SW480 (cell line): ENCODE measurements around the gene MASTL.
A peak's percentile ranks its signal among the peaks of the same experiment; 100 is the strongest.
"Not testable (repeated sequence)": the region's sequence is repeated elsewhere in the genome, so short reads cannot be mapped to it uniquely, and the experiment has no call there.

Source experiments
- DNase-seq: peaks from one replicate; pipeline ENCODE4 v3.0.0-alpha.2; 2016; ENCODE audit warnings: low spot score

Gene MASTL

DNA sequence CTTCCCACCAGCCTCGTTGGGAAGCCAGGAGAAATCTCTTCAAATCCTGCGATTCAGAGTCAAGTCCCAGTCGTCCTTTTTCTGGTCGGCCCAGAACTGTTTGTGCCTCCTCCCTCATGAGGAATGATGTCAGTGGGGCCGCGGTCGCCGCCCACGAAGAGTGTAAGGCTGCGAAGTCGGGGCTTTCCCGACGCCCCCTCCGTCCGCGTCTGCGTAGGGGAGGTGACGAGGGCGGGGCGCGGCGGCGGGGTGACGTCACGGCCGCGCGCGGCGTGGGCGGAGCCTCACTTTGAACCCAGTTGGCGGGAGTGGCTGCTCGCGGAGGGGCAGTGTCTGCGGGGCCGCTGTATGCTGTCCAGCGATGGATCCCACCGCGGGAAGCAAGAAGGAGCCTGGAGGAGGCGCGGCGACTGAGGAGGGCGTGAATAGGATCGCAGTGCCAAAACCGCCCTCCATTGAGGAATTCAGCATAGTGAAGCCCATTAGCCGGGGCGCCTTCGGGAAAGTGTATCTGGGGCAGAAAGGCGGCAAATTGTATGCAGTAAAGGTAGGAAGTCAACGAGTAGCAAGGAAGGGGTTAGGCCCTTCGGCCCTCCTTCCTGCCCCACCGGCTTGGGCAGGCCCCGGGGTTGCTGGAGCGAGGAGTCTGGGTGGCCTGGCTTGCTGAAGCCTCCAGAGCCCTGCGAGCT is at the start of gene MASTL:
MASTL (plus strand) TSS at position 287 of the 689 bp plus-strand sequence; CDS start at position 362, 75 bp downstream.
- DNase-seq = peak; percentile 84

GRCh38 chr10:27108165-27108564 is 47.0 kb upstream of the MASTL start:
- DNase-seq = no peak

GRCh38 chr10:27134371-27134770 is 20.8 kb upstream of the MASTL start:
- DNase-seq = no peak

DNA sequence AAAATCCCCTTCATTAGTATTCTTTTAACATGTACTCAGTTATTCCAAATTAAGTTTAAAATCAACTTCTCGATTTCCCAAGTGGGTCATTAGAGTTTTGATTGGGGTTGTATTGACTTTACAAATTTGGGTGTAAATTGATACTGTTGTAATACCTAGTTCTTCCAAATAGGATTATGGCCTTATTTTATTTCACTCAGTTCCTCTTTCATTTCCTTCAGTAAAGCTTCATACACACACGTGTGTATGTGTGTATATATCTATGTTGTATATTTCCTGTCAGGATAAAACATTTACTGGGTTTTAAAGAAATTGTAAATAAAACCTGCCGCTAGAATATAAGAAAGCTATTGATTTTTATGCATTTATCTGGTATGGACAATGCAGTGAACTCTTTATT is 16.9 kb upstream of the MASTL start:
- no peak for DNase-seq

DNA sequence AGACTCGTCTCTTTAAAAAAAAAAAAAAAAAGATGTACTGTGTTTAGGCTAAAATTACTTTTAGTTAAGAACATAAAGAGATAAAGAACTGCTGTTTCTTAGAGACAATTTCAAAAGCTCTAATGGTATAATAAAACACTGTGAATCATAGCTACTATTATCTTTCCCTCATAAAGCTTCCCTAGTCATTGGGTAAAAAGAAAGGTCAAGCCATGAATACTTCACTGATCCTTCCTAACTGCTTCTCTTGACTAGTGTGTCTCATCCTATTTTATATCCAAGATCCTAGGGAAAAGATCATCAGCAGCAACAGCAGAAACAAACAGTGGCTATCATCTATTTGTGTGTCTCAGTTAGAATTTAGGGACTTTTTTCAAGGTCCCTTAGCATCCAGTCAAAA is 11.5 kb upstream of the MASTL start:
- DNase-seq = no peak

DNA sequence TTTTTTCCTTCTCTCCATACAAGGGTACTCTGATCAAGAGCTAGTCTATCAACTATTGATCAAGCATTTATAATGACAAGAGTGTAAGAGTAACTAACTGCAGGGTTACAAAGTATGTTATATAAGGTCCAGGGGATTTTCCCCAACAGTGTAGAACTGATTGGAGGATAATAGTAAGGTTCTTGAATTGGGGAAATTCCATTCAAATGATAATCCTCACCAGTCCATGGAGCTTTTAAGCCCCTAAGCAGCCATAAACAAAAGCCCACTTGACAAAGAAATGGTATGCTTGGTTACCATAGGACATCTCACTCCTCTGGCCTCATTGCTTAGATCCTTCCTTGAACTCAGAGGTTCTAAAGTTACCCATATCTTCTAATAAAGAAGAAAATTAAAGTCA is 9.2 kb upstream of the MASTL start:
- no peak for DNase-seq

DNA sequence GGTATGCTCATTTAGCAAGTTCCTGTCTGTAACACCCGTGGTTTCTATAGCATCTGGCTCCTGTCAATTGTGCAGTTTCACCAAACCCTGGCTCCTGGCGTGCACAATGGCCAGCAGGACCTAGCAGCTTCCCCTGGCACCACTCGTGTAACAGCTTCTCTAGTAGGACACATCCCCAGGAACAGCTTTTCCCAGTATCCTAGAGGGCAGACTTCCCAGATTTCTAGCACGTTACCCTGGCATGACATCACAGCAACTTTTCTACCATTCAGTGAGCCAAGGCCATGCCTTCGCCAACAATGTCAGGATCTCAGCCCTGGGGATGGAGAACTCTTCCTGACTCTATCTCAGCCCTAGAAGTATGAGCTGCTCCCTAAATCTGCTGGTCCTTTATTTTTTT is 7.5 kb upstream of the MASTL start:
- no peak for DNase-seq

DNA sequence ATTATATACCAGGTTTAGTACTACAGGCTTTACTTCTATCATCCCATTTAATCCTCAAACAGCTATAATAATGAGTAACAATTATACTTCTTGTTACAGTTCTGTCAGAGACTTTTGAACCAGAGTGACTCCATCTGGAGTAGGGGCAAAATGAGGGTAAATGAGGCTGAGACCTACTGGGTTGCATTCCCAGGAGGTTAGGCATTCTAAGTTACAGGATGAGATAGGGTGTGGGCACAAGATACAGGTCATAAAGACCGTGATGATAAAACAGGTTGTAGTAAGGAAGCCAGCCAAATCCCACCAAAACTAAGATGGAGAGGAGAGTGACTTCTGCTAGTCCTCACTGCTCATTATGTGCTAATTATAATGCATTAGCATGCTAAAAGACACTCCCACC is 4.9 kb upstream of the MASTL start:
- no peak for DNase-seq

DNA sequence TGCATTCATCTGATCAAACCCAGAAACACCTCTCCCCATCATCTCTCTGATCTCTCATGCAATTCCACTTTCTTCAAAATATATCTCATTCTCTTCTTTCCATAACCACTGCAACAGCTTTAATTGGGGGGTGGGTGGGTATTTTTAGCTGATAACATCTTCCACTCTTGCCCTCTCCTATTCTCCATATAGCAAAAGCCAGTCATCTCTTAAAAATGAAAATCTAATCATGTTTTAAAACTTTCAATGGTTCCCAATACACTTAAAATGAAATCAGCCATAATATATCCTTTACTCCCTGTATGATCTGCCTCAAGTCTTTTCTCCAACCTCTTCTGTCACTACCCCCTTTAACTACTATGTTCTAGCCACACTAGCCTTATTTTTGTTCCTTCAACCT is 2.5 kb upstream of the MASTL start:
- no peak for DNase-seq

DNA sequence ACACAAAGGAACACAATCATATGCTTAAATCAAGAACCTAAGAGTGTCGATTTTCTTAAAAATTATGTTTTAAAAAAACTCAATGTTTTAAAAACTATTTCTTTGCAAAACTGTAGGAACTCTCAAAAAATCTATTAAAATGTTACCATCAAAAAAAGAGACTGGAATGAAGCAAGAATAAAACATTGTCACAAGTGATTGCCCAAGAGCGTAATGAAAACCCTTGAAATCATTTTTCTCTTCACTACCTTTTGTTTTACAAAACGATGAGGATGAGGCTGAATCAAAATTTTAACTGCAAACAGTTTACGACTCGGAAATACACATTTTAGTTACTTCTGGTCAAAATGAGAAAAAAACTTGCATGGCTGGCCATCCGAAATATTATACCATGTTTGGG is 1.8 kb upstream of the MASTL start:
- DNase-seq = no peak

DNA sequence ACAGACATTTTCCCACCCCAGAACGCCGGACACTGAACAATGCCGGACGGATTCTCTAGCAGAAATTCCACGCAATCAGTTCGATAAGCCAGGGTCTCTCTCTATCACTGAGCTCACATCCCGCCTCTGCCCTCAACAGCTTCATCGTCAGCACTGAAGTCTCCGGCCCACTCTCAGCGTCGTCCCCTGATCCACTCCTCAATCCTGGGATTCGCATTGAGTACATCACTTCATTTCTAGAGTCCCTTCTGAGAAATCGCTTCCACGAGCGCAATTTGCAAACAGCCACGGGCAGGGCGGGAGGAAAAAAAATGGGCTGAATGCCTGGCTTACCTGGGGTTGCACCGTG is 1.3 kb upstream of the MASTL start:
- peak; percentile 5 for DNase-seq

DNA sequence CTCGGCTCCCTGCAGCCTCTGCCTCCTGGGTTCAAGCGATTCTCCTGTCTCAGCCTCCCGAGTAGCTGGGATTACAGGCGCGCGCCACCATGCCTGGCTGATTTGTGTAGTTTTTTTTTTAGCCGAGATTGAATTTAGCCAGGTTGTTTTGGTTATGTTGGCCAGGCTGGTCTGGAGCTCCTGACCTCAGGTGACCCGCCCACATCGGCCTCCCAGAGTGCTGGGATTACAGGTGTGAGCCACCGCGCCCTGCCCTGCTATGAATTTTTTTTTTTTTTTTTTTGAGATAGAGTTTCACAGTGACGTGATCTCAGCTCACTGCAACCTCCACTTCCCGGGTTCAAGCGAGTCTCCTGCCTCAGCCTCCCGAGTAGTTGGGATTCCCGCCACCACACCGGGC is 1.4 kb downstream of the MASTL start:
- not testable (repeated sequence) for DNase-seq

GRCh38 chr10:27157150-27157549 is 2.0 kb downstream of the MASTL start:
- DNase-seq = no peak

GRCh38 chr10:27158421-27158820 is 3.3 kb downstream of the MASTL start:
- no peak for DNase-seq

DNA sequence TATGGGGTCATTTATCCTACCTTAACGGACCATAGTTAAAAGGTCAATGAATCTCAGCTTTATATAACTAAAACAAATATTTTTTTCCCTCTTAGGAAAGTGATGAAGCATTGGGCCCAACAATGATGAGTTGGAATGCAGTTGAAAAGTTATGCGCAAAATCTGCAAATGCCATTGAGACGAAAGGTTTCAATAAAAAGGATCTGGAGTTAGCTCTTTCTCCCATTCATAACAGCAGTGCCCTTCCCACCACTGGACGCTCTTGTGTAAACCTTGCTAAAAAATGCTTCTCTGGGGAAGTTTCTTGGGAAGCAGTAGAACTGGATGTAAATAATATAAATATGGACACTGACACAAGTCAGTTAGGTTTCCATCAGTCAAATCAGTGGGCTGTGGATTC is 14.7 kb downstream of the MASTL start:
- no peak for DNase-seq

DNA sequence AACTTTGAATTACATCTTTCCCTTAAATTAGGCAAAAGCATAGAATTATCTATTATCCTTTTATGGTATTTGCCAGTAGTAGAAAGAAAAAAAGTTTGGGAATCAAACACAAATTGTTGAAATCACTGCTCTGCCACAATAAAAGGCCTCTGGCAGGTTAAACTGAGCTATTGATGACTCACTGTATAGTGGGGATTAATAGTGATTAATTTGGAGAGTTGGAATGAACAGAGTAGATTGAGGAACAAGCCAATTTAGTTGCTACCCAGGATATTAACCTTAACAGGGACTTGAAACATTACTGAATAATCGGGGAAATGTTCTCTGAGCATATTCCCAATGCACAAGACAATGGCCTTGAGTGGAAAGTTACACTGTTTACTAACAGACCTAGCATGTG is 33.1 kb downstream of the MASTL start:
- DNase-seq = no peak

DNA sequence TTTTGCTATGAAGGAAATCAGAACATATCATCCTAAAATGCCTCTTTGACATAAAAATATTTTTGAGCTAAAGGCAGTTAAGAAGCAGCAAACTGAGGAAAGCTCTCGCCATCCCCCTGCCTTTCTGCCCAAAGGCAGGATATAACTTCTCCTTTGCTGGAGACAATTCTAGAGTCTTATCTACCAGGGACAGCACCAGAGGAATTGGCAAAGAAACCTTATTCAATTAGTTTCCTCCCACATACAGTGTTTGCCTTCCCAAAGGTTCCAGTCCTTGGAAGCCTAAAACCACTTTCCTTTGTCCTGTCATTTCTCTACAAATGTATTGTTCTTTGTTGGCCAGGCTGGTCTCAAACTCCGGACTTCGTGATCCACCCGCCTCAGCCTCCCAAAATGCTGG is 33.7 kb downstream of the MASTL start:
- no peak for DNase-seq

GRCh38 chr10:27190508-27190907 is 35.4 kb downstream of the MASTL start:
- DNase-seq = no peak

DNA sequence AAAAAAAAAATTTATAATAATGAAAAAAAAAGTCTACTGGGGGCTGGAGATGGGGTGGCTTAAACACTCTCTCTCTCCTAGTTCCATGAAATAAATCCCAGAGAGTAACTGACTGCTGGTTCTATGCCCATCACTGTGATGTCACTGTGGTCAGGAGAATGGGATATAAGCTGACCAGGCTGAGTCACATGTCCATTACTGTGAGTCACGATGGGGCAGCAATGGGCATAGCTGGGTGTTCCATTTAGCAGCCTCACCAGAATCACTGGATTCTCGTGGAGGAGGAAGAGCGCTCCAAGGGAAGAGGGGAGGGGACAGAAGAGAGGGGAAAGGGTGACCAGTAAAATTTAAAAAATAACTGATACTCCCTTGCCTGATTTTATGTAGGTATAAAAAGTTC is 37.1 kb downstream of the MASTL start:
- peak; percentile 66 for DNase-seq

DNA sequence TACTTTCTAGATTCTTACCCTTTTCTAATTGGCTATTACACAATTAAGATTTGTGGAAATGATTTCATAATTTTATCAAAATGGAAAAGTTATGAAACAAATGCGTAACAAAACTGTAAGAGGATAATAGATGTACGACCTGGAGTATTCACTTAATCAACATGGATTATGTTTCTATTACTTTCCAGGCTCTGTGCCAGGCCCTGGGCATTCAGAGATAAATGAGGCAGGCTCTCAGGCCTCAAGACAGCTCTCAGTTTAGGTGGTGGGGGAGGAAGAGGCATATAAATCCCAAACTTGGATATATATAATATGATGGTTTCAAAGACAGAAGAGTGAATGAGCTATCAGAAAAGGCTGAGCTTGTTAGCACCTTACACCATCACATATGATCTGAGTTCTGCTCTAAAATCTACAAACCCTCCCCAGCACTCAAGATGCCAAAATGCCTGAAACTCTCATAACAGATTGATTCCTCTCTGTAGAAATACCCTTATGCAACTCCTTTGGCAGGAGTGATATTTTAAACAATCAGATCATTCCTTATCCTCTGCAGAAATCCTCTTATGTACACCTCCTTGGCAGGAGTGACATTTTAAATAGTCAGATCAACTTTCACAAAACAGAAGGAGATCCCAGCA is 42.9 kb downstream of the MASTL start:
- no peak for DNase-seq

DNA sequence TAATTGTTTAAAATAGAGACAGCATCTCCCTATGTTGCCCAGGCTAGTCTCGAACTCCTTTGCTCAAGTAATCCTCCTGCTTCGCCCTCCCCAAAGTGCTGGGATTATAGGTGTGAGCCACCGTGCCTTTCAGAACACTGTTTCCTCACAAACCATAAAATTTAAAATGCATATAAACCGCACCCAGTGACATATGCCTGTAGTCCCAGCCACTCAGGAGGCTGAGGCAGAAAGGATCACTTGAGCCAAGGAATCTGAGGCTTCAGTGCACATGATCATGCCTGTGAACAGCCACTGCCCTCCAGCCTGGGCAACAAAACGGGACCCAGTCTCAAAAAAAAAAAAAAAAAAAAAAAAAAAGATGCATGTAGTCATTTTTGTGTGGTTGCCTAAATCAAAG is 48.7 kb downstream of the MASTL start:
- no peak for DNase-seq

- no peak for DNase-seq
These were observed 52.2 kb downstream of the MASTL start for GRCh38 chr10:27207350-27207749.

DNA sequence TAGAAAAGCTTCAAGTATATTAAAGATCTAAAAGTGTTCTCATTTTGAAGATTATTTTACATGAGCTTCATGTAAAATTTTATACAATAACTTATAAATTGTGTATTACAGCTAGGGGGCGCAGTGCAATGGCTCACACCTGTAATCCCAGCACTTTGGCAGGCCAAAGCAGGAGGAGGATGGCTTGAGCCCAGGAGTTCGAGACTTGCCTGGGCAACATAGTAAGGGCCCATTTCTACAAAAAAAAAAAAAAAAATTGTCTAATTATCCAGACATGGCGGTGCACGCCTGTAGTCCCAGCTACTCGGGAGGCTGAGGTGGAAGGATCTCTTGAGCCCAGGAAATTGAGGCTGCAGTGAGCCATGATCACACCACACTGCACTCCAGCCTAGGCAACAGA is 68.8 kb downstream of the MASTL start:
- peak; percentile 17 for DNase-seq

DNA sequence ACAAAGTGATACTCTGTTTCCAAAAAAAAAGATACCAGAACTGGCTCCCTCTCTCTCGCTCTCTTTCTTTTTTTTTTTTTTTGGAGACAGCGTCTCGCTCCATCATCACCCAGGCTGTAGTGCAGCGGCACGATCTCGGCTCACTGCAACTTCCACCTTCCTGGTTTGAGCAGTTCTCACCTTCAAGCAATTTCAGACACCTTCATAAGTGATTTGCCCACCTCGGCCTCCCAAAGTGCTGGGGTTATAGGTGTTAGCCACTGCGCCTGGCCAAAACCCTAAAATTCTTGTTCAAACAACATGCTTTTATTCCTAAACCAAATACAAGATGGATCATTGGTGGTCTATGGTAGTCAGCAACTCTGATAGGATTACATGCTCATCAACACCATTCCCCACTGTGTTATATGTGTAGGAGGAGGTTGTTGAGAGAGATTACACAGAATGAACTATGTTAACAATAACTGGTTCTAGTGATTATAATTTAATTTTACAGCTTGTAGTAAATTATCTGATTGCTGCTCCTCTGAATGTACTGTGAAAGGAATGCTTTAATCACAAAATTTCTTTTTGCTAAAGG is 69.9 kb downstream of the MASTL start:
- DNase-seq = no peak
